Endothelial cell of umbilical vein (primary cell): Measurements from ENCODE around the gene FTSJ1. TPM values are rescaled to one million over a fixed set of nuclear protein-coding genes. Genes with fewer than 3 reads are reported as not detected.

Experiments
- BruUV-seq: library from RNA; stranded (reverse); fragments of 400-500 nt; replicated peaks from 2 replicates; lab custom pipeline; 2021; lab: Mats Ljungman, UMichigan
- CTCF ChIA-PET: fragments of 300-600, 350-600 bp; sonication (Branson Sonifier 250); formaldehyde crosslinking; loops from one replicate; lab custom pipeline; 2021; ENCODE audit warnings: antibody characterized with exemption, inconsistent platforms; lab: Charles Lee
- POLR2A ChIA-PET: fragments of 300-600, 350-600 bp; sonication (Branson Sonifier 250); formaldehyde crosslinking; loops from one replicate; lab custom pipeline; 2021; ENCODE audit warnings: antibody characterized with exemption, inconsistent platforms; lab: Charles Lee
- DNase-seq: peaks from one replicate; pipeline ENCODE4 v3.0.0-alpha.2; 2011; ENCODE audit warnings: low read depth, low spot score
- FAIRE-seq: peaks from 2 replicates; lab custom pipeline; 2011; peaks lifted over from hg19 to GRCh38; lab: Jason Lieb, UNC
- H2AFZ ChIP-seq: 2 replicates; pipeline ENCODE4 v1.6.0; 2012; ENCODE audit warnings: low read depth, low read length, control low read depth, inconsistent platforms
- H3K27ac ChIP-seq: 2 replicates; pipeline ENCODE4 v1.5.1; 2011; ENCODE audit warnings: low read depth, mild to moderate bottlenecking, control low read depth, low read length, moderate library complexity; ENCODE audit not compliant: insufficient read depth
- H3K27me3 ChIP-seq, 2 experiments: 2 replicates each; pipeline versions ENCODE4 v1.6.0 to v1.6.1; 2011; ENCODE audit warnings: low read length in 2 of 2, mixed read lengths in 1 of 2; ENCODE audit not compliant: control insufficient read depth in 2 of 2, insufficient read depth in 2 of 2
- H3K36me3 ChIP-seq, 2 experiments: 2 replicates in 1 of 2; 3 replicates in 1 of 2; pipeline ENCODE4 v1.5.1; 2011; ENCODE audit warnings: low read length in 2 of 2, mild to moderate bottlenecking in 1 of 2, moderate library complexity in 1 of 2; ENCODE audit not compliant: control insufficient read depth in 2 of 2, insufficient read depth in 2 of 2; ENCODE audit errors: extremely low read depth in 1 of 2
- H3K4me1 ChIP-seq: 3 replicates; pipeline ENCODE4 v1.5.1; 2011; ENCODE audit warnings: mild to moderate bottlenecking, low read length; ENCODE audit not compliant: control insufficient read depth, insufficient read depth; ENCODE audit errors: extremely low read depth
- H3K4me2 ChIP-seq: 2 replicates; pipeline ENCODE4 v1.6.1; 2011; ENCODE audit warnings: low read length, control low read depth, mixed read lengths; ENCODE audit not compliant: insufficient read depth
- H3K4me3 ChIP-seq, 3 experiments: fragments of 200-600 bp in 1 of 3; sonication (generic), shearing (Covaris generic) in 1 of 3; replicated peaks in 1 of 3; 2 replicates each; pipeline ENCODE4 v1.5.1; 2011 to 2016; ENCODE audit warnings: control low read depth in 3 of 3, low read length in 3 of 3, mild to moderate bottlenecking in 2 of 3, inconsistent platforms in 1 of 3, low read depth in 1 of 3, moderate library complexity in 1 of 3; ENCODE audit not compliant: insufficient read depth in 1 of 3
- H3K79me2 ChIP-seq: 2 replicates; pipeline ENCODE4 v1.6.0; 2012; ENCODE audit warnings: low read length, inconsistent platforms; ENCODE audit not compliant: control insufficient read depth, insufficient read depth
- H3K9ac ChIP-seq: replicated peaks from 2 replicates; pipeline ENCODE3; 2011; ENCODE audit warnings: low read length, control low read depth; ENCODE audit not compliant: insufficient read depth; ENCODE audit errors: extremely low read depth
- H3K9me1 ChIP-seq: replicated peaks from 3 replicates; pipeline ENCODE4 v1.6.0; 2011; ENCODE audit warnings: mild to moderate bottlenecking, low read length; ENCODE audit not compliant: control insufficient read depth, insufficient read depth; ENCODE audit errors: extremely low read depth
- H3K9me3 ChIP-seq: replicated peaks from 2 replicates; pipeline ENCODE4 v1.5.1; 2012; ENCODE audit warnings: low read length, inconsistent platforms; ENCODE audit not compliant: control insufficient read depth, insufficient read depth
- H4K20me1 ChIP-seq: replicated peaks from 2 replicates; pipeline ENCODE3; 2011; ENCODE audit warnings: mild to moderate bottlenecking, low read length; ENCODE audit not compliant: control insufficient read depth, insufficient read depth; ENCODE audit errors: extremely low read depth
- EZH2 ChIP-seq: IDR thresholded peaks from 2 replicates; pipeline ENCODE4 v1.6.1; 2012; ENCODE audit warnings: borderline replicate concordance, low read depth, mild to moderate bottlenecking, moderate library complexity, low read length, inconsistent platforms; ENCODE audit not compliant: severe bottlenecking
- FOS ChIP-seq: IDR thresholded peaks from 2 replicates; pipeline ENCODE4 v1.6.1; 2011; ENCODE audit warnings: mild to moderate bottlenecking, low read length, moderate library complexity, borderline replicate concordance; ENCODE audit not compliant: insufficient read depth
- GATA2 ChIP-seq: IDR thresholded peaks from 2 replicates; pipeline ENCODE4 v1.7.0; 2011; ENCODE audit warnings: low read depth, mild to moderate bottlenecking, moderate library complexity, mixed read lengths, low read length; ENCODE audit not compliant: insufficient read length, insufficient read depth
- JUN ChIP-seq: IDR thresholded peaks from 2 replicates; pipeline ENCODE4 v1.6.1; 2011; ENCODE audit warnings: borderline replicate concordance, low read depth; ENCODE audit not compliant: insufficient read length, insufficient read depth
- MAX ChIP-seq: IDR thresholded peaks from 2 replicates; pipeline ENCODE4 v1.6.1; 2011; ENCODE audit not compliant: insufficient read depth, insufficient read length
- MYC ChIP-seq: IDR thresholded peaks from one replicate; pipeline ENCODE4 v1.6.1; 2011; ENCODE audit warnings: mild to moderate bottlenecking, low read depth, low read length
- POLR2A ChIP-seq: IDR thresholded peaks from 2 replicates; pipeline ENCODE4 v1.6.1; 2012; ENCODE audit warnings: low read depth, mild to moderate bottlenecking, control low read depth, low read length
- POLR2AphosphoS5 ChIP-seq: IDR thresholded peaks from 2 replicates; pipeline ENCODE4 v1.6.1; 2012; ENCODE audit warnings: low read depth, mild to moderate bottlenecking, control low read depth, low read length, moderate library complexity; ENCODE audit not compliant: insufficient read depth
- dilution Hi-C: fragments of 300-500 bp; cut with MboI; formaldehyde crosslinking; loops from one replicate; pipeline ENCODE4 v1.15.0; 2019; ENCODE audit warnings: low sequenced_read_pairs; ENCODE audit not compliant: extremely low pct_ligation_motif_present
- intact Hi-C: fragments of 100-400 bp; cut with micrococcal nuclease; formaldehyde crosslinking; loops from one replicate; pipeline ENCODE4 v1.10.0; 2022
- polyA plus RNA-seq, 4 experiments: library from polyadenylated mRNA; depleted of rRNA in 3 of 4; stranded (reverse) in 3 of 4; unstranded in 1 of 4; fragments of >200 nt; gene quantifications; 2 replicates each; pipeline versions ENCODE4 v1.2.1 to v1.2.3, GENCODE V29; 2011 to 2012; ENCODE audit warnings: missing spikeins in 1 of 4
- total RNA-seq: library from RNA; stranded (reverse); gene quantifications from 2 replicates; pipeline ENCODE4 v1.2.3, GENCODE V29; 2021
- TF ChIP-seq, protein P1 (sequence below), 2 donors: IDR thresholded peaks; 1 replicate in 1 of 2; 2 replicates in 1 of 2; pipeline ENCODE4 v1.5.1; 2011; ENCODE audit warnings: low read length in 2 of 2, mild to moderate bottlenecking in 2 of 2, moderate library complexity in 2 of 2, control low read depth in 1 of 2, inconsistent platforms in 1 of 2, low read depth in 1 of 2; ENCODE audit not compliant: insufficient read depth in 1 of 2; ENCODE audit errors: extremely low read depth in 1 of 2

The FTSJ1 gene
- total and polyA plus RNA-seq, 2 donors (not counting 3 experiments of a cell fraction or from before 2014, with no cell fraction given), result 59.9 to 63.9 TPM

DNA sequence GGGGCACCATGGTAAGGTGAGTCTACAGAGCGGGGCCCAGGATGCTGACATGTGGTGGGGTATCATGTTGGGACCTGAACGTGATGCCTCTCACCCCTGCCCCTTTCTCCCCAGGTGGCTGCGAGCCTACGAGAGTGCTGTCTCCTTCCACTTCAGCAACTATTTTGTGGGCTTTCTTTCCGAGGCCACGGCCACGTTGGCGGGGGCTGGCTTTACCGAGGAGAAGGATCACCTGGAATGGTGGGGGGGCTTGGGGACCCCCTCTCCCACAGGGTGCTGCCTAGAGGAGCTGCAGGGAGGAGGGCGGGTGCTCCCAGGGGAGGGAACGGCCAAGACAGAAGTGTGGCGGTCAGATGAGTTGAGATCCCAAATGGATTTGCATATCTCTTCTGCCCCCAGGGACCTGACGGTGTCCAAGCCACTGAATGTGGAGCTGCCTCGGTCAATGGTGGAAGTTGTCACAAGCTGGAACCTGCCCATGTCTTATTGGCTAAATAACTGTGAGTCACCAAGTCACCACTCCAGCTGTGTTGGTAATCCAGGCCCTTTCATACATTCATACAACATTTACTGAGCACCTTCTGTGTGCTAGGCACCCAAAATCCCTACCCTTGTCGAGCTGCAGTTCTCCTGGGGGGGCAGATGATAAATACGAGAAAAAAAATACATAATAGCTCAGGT lies 38.3 kb downstream of the FTSJ1 start:
- Histone ChIP-seq H2AFZ (no peak overlapping the region), H3K9me1 (no peaks in the 10 kb centered on the region), H3K4me2 (no peak overlapping the region), H3K79me2 (no peaks in the 10 kb centered on the region), H3K36me3 (peaks cover 0 to 5% of the 10 kb centered on the region in 2 experiments), H3K9me3 (no peaks in the 10 kb centered on the region), H3K27me3 (no peaks in the 10 kb centered on the region), H3K4me3 (no peak overlapping the region), H4K20me1 (no peaks in the 10 kb centered on the region), H3K27ac (no peak overlapping the region), H3K9ac (no peak overlapping the region), H3K4me1 (no peaks in the 10 kb centered on the region)
- no peak for TF ChIP-seq GATA2
- TF ChIP-seq, protein P1, sequence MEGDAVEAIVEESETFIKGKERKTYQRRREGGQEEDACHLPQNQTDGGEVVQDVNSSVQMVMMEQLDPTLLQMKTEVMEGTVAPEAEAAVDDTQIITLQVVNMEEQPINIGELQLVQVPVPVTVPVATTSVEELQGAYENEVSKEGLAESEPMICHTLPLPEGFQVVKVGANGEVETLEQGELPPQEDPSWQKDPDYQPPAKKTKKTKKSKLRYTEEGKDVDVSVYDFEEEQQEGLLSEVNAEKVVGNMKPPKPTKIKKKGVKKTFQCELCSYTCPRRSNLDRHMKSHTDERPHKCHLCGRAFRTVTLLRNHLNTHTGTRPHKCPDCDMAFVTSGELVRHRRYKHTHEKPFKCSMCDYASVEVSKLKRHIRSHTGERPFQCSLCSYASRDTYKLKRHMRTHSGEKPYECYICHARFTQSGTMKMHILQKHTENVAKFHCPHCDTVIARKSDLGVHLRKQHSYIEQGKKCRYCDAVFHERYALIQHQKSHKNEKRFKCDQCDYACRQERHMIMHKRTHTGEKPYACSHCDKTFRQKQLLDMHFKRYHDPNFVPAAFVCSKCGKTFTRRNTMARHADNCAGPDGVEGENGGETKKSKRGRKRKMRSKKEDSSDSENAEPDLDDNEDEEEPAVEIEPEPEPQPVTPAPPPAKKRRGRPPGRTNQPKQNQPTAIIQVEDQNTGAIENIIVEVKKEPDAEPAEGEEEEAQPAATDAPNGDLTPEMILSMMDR (IDR thresholded peaks at IDR 0.05; ENCODE audit: extremely low read depth in 1 of 2, insufficient read depth in 1 of 2, low read depth in 1 of 2, low read length in 2 of 2), result no peak
- TF ChIP-seq POLR2A, result no peak
- TF ChIP-seq EZH2, result no peak
- TF ChIP-seq MAX, result no peak
- no peak for TF ChIP-seq FOS
- TF ChIP-seq JUN, result no peak
- TF ChIP-seq MYC, result no peak
- no peak for TF ChIP-seq POLR2AphosphoS5
- intact Hi-C loops, result no loop called here
- dilution Hi-C loops, result no loop called here
- FAIRE-seq (no peak), DNase-seq (no peak)
- BruUV-seq, result no TSS peak
- ChIA-PET CTCF (no interaction called here), POLR2A (no interaction called here)
